ENCODE results near the gene SH3RF2.

GRCh38 chr5:146052780-146053179 lies 116.4 kb downstream of the SH3RF2 start:
- TF ChIP-seq CTCF (IDR thresholded peaks at IDR 0.05) (no peak), EZH2 (IDR thresholded peaks at IDR 0.05; ENCODE audit: borderline replicate concordance, insufficient read depth, low read depth, low read length, poor library complexity, severe bottlenecking) (no peak)

All from B cell (primary cell).